ENCODE data around the gene IFT43. TPM values are rescaled to one million over a fixed set of nuclear protein-coding genes. Genes with fewer than 3 reads are reported as not detected.

The IFT43 gene
- total RNA-seq, 1 experiment from 2014 or later = 24.2 TPM

DNA sequence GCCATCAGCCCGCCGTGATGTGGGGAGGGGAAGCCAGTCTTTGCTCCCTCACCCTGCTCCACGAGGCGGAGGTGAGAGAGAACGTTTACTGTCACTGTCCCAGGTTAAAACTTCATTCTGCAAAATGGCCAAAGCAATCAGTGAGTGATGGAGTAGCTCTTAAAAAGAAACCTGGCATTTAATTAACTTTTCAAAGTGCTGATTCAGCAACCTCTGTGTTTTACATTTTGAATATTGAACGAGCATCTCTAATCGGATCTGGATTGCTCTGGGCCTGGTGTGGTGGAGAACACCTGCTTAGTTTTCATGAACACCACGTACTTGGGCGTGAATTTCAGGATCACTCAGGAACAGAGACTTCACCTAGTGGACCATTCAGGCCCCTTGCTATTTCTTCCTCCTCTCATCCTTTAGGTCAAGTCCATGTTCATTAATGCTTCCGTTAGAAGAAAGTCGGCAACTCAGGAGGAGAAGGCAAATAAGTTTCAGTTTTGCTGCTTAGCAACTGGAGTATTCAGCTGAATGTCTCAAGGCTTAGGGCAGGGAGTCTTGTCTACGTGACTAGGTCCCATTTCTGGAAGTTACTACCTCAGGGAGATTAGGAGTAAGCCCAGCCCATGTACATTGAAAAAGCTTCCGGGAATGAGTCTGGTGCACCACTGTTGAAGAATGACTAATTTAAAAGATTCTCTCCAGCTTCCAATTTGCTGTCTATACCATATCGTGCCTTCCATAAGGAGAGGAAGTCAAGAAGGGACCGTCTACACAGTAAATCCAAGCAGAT lies 68.2 kb downstream of the IFT43 start:
- CTCF ChIA-PET = interaction anchor here (1.0 kb wide), 1 partner anchor 10 kb away, joined by 3 read pairs; no protein-coding TSS in a partner anchor
- Histone ChIP-seq H2AFZ (ENCODE audit: low read depth, low read length, poor library complexity, severe bottlenecking) (no peak overlapping the region), H3K27ac (ENCODE audit: low read depth, low read length) (no peak overlapping the region), H3K9me2 (ENCODE audit: insufficient read depth) (no peaks in the 10 kb centered on the region), H3K4me1 (ENCODE audit: control insufficient read depth in 1 of 2, insufficient read depth in 2 of 2, low read length in 2 of 2) (no peaks in the 10 kb centered on the region), H3K36me3 (ENCODE audit: control insufficient read depth in 1 of 2, insufficient read depth in 2 of 2, low read length in 2 of 2) (no peaks in the 10 kb centered on the region), H4K20me1 (ENCODE audit: insufficient read depth) (no peaks in the 10 kb centered on the region), H3K4me3 (replicated peaks in 1 of 2; ENCODE audit: low read depth in 1 of 2, low read length in 2 of 2) (no peak overlapping the region), H3K9ac (ENCODE audit: low read length) (no peak overlapping the region), H3K27me3 (ENCODE audit: insufficient read depth, low read length) (no peaks in the 10 kb centered on the region), H3K79me2 (ENCODE audit: insufficient read depth, low read length) (no peaks in the 10 kb centered on the region), H3K4me2 (ENCODE audit: low read length) (no peak overlapping the region), H3K9me3 (ENCODE audit: control insufficient read depth in 1 of 2, insufficient read depth in 1 of 2, low read depth in 1 of 2, low read length in 2 of 2) (no peaks in the 10 kb centered on the region)
- TF ChIP-seq SRF (IDR thresholded peaks at IDR 0.05; ENCODE audit: low read depth) = no peak
- no peak for TF ChIP-seq CEBPB (IDR thresholded peaks at IDR 0.05; ENCODE audit: low read depth)
- no peak for TF ChIP-seq FOSL1 (IDR thresholded peaks at IDR 0.05; ENCODE audit: low read depth)
- TF ChIP-seq, protein P1, sequence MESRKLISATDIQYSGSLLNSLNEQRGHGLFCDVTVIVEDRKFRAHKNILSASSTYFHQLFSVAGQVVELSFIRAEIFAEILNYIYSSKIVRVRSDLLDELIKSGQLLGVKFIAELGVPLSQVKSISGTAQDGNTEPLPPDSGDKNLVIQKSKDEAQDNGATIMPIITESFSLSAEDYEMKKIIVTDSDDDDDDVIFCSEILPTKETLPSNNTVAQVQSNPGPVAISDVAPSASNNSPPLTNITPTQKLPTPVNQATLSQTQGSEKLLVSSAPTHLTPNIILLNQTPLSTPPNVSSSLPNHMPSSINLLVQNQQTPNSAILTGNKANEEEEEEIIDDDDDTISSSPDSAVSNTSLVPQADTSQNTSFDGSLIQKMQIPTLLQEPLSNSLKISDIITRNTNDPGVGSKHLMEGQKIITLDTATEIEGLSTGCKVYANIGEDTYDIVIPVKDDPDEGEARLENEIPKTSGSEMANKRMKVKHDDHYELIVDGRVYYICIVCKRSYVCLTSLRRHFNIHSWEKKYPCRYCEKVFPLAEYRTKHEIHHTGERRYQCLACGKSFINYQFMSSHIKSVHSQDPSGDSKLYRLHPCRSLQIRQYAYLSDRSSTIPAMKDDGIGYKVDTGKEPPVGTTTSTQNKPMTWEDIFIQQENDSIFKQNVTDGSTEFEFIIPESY (IDR thresholded peaks at IDR 0.05; ENCODE audit: extremely low read depth, insufficient replicate concordance, low read length) = no peak
- POLR2A ChIA-PET = no interaction called here
- ATAC-seq (no peak), DNase-seq (ENCODE audit: low read depth, low spot score) (no peak)
- intact Hi-C loops (cut with micrococcal nuclease) = no loop called here
- BruUV-seq (replicated peaks) = no TSS peak
- RAD21 ChIA-PET (ENCODE audit: low non-redundant PET in 1 of 2, low total read pairs in 2 of 2, uncharacterized antibody in 2 of 2, unreplicated experiment in 2 of 2) = no interaction called here

DNA sequence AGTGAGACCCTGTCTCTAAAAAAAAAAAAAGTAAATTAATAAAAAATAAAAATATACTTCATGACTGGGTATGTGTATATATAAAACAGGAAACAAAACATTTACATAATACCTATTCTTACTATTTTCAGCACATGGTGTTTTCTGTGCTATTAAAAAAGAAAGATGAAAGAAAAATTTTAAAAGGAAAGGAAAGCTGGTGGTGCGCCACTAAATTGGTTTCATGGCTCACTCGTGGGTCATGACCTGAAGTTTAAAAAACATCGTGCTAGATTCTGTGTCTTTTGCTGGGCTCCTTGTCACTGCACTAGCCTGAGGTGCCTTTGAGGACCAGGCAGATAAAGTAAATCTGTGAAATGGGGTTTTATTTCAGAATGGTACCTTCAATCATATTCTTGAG lies 69.8 kb downstream of the IFT43 start:
- Histone ChIP-seq H3K4me2 (ENCODE audit: low read length) (no peak overlapping the region), H3K27ac (ENCODE audit: low read depth, low read length) (no peak overlapping the region), H3K4me3 (replicated peaks in 1 of 2; ENCODE audit: low read depth in 1 of 2, low read length in 2 of 2) (no peak overlapping the region), H3K9me2 (ENCODE audit: insufficient read depth) (no peaks in the 10 kb centered on the region), H3K9ac (ENCODE audit: low read length) (no peak overlapping the region), H3K27me3 (ENCODE audit: insufficient read depth, low read length) (no peaks in the 10 kb centered on the region), H3K79me2 (ENCODE audit: insufficient read depth, low read length) (no peaks in the 10 kb centered on the region), H3K9me3 (ENCODE audit: control insufficient read depth in 1 of 2, insufficient read depth in 1 of 2, low read depth in 1 of 2, low read length in 2 of 2) (no peaks in the 10 kb centered on the region), H2AFZ (ENCODE audit: low read depth, low read length, poor library complexity, severe bottlenecking) (no peak overlapping the region), H3K4me1 (ENCODE audit: control insufficient read depth in 1 of 2, insufficient read depth in 2 of 2, low read length in 2 of 2) (no peaks in the 10 kb centered on the region), H4K20me1 (ENCODE audit: insufficient read depth) (no peaks in the 10 kb centered on the region), H3K36me3 (ENCODE audit: control insufficient read depth in 1 of 2, insufficient read depth in 2 of 2, low read length in 2 of 2) (peaks cover 0 to 3% of the 10 kb centered on the region in 2 experiments; a peak in 1 of 4 replicates)
- DNase-seq (ENCODE audit: low read depth, low spot score) (no peak), ATAC-seq (no peak)
- POLR2A ChIA-PET = no interaction called here
- RAD21 ChIA-PET (ENCODE audit: low non-redundant PET in 1 of 2, low total read pairs in 2 of 2, uncharacterized antibody in 2 of 2, unreplicated experiment in 2 of 2) = no interaction called here
- no TSS peak for BruUV-seq (replicated peaks)
- CTCF ChIA-PET = interaction anchor here (1.4 to 2.1 kb wide), 3 partner anchors 70 to 346 kb away, joined by 3 to 7 read pairs (median 4); partner anchors contain the start of gene IFT43
- intact Hi-C loops (cut with micrococcal nuclease) = no loop called here
- no peak for TF ChIP-seq YY1 (IDR thresholded peaks at IDR 0.05; ENCODE audit: extremely low read depth, insufficient replicate concordance, low read depth, low read length)
- no peak for TF ChIP-seq ZFX (IDR thresholded peaks at IDR 0.05)
- TF ChIP-seq JUND (IDR thresholded peaks at IDR 0.05) = no peak
- TF ChIP-seq CEBPB (IDR thresholded peaks at IDR 0.05; ENCODE audit: low read depth) = no peak
- no peak for TF ChIP-seq POLR2AphosphoS5 (IDR thresholded peaks at IDR 0.05; ENCODE audit: low read depth, low read length)
- TF ChIP-seq SP1 (IDR thresholded peaks at IDR 0.05; ENCODE audit: low read depth) = no peak
- TF ChIP-seq CBX3 (IDR thresholded peaks at IDR 0.05; ENCODE audit: low read depth) = no peak
- TF ChIP-seq, protein P2, sequence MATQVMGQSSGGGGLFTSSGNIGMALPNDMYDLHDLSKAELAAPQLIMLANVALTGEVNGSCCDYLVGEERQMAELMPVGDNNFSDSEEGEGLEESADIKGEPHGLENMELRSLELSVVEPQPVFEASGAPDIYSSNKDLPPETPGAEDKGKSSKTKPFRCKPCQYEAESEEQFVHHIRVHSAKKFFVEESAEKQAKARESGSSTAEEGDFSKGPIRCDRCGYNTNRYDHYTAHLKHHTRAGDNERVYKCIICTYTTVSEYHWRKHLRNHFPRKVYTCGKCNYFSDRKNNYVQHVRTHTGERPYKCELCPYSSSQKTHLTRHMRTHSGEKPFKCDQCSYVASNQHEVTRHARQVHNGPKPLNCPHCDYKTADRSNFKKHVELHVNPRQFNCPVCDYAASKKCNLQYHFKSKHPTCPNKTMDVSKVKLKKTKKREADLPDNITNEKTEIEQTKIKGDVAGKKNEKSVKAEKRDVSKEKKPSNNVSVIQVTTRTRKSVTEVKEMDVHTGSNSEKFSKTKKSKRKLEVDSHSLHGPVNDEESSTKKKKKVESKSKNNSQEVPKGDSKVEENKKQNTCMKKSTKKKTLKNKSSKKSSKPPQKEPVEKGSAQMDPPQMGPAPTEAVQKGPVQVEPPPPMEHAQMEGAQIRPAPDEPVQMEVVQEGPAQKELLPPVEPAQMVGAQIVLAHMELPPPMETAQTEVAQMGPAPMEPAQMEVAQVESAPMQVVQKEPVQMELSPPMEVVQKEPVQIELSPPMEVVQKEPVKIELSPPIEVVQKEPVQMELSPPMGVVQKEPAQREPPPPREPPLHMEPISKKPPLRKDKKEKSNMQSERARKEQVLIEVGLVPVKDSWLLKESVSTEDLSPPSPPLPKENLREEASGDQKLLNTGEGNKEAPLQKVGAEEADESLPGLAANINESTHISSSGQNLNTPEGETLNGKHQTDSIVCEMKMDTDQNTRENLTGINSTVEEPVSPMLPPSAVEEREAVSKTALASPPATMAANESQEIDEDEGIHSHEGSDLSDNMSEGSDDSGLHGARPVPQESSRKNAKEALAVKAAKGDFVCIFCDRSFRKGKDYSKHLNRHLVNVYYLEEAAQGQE (IDR thresholded peaks at IDR 0.05; ENCODE audit: low read depth) = no peak
- TF ChIP-seq, protein P3, sequence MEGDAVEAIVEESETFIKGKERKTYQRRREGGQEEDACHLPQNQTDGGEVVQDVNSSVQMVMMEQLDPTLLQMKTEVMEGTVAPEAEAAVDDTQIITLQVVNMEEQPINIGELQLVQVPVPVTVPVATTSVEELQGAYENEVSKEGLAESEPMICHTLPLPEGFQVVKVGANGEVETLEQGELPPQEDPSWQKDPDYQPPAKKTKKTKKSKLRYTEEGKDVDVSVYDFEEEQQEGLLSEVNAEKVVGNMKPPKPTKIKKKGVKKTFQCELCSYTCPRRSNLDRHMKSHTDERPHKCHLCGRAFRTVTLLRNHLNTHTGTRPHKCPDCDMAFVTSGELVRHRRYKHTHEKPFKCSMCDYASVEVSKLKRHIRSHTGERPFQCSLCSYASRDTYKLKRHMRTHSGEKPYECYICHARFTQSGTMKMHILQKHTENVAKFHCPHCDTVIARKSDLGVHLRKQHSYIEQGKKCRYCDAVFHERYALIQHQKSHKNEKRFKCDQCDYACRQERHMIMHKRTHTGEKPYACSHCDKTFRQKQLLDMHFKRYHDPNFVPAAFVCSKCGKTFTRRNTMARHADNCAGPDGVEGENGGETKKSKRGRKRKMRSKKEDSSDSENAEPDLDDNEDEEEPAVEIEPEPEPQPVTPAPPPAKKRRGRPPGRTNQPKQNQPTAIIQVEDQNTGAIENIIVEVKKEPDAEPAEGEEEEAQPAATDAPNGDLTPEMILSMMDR (IDR thresholded peaks at IDR 0.05 in 2 of 3, conservative IDR thresholded peaks at IDR 0.05 in 1 of 3; ENCODE audit: borderline replicate concordance in 1 of 3, insufficient read depth in 1 of 3, low read depth in 2 of 3, low read length in 2 of 3) = no peak

All from HCT116 (cell line).